ENCODE results near the gene SEMA3E.
A peak's percentile ranks its signal among the peaks of the same experiment; 100 is the strongest.
"Not testable (repeated sequence)": the region's sequence is repeated elsewhere in the genome, so short reads cannot be mapped to it uniquely, and the experiment has no call there.

The SEMA3E gene

GRCh38 chr7:83648464-83649241 is at the start of gene SEMA3E:
TSS of gene SEMA3E (minus strand) at chr7:83649139.
- peak; percentile 9 for DNase-seq (ENCODE audit: insufficient read length, low spot score)
- FAIRE-seq: no peak

- DNase-seq (ENCODE audit: insufficient read length, low spot score) (no peak), FAIRE-seq (no peak)
These were observed 49.0 kb upstream of the SEMA3E start for GRCh38 chr7:83697804-83698530.

DNA sequence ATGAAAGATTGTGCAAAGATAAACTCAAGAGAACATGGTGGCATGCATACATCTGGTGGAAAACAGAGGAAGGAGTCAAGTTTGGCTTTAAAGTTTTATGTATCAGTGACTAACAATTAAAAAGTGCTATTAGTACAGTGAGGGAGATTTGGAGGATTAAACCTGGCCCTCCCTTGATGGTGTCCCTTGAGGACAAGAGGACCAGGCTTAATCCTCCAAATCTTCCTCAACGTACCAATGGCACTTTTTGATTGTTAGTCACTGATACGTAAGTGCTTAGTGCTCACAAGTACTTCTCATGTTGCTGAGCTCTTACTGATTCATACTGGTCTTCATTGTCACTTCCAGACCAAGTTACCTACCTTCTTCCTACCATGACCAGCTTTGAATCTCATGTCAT is 47.2 kb upstream of the SEMA3E start:
- no peak for FAIRE-seq

DNA sequence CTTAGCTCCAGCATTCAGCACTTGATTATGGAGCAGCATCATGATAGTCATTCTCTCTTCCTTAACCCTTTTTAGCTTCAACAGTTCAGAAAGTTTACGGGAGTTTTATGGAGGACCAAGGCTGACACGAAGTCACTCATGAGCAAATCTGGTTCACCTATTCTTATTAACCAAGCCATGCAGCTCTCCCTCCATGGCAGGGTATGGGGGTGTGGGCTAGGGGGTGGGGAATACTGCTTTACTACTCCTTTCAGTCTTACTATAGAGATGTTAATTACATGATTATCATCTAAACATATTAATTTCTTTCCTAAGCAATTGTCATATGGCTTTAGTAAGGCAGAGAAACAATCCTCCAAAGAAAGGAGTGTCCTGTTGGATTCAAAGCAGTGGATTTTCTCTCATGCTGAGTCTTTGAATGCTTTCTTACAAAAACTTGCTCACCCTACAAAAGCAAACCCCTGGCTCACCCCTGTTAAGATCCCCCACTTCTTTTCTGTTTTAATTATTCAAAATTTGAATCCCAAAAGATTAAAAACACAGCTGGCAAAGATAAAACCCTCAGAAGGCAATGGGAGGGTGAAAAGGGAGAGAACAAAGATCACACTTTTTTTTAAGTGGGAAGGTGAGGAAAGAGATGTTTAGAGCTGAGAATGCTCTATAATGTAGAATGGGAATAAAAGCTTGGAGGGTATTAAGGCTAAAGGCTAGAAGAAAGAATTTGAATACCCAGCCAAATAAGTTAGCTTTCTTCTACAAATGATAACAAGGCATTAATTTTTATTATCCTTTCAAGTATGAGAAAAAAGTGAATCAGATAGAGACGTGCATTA is 46.4 kb upstream of the SEMA3E start:
- FAIRE-seq (no peak), DNase-seq (ENCODE audit: insufficient read length, low spot score) (no peak)

More for the DNA sequence above, 47.2 kb upstream of the SEMA3E start:
- no peak for DNase-seq (ENCODE audit: insufficient read length, low spot score)

DNA sequence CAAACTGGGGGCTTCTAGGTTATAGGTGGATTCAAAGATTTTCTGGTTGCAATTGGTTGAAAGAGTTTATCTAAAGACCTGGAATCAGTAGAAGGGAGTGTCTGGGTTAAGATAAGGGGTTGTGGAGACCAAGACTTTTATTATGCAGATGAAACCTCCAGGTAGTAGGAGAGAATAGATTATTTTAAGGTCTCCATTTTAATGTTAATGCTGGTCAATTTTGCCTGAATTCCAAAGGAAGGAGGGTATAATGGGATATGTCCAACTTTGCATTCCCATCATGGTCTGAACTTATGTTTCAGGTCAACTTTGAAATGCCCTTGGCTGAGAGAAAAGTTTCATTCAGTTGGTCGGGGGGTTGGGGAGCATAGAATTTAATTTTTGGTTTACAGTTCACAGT is 44.3 kb upstream of the SEMA3E start:
- DNase-seq (ENCODE audit: insufficient read length, low spot score) (no peak), FAIRE-seq (no peak)

- DNase-seq (ENCODE audit: insufficient read length, low spot score) (no peak), FAIRE-seq (no peak)
These were observed 42.2 kb upstream of the SEMA3E start for GRCh38 chr7:83691095-83691494.

DNA sequence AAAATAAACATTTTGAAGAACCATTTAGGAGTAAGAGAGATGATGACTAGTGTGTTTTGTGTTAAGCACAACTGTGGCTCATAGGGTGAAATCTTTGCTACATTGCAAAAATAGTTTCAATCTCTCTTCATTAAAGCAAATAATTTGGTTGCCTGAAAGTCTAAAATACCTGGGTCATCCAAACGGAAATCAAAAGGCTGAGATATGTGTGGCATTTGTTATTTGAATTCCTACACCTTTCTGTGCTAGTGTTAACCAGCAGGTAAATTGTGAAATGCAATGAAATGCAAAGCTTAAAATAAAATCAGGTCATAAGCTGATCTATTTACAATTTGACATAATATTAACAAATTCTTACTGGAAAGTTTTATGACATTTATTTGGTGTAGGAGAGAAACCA is 40.9 kb upstream of the SEMA3E start:
- FAIRE-seq: no peak
- DNase-seq (ENCODE audit: insufficient read length, low spot score): no peak

DNA sequence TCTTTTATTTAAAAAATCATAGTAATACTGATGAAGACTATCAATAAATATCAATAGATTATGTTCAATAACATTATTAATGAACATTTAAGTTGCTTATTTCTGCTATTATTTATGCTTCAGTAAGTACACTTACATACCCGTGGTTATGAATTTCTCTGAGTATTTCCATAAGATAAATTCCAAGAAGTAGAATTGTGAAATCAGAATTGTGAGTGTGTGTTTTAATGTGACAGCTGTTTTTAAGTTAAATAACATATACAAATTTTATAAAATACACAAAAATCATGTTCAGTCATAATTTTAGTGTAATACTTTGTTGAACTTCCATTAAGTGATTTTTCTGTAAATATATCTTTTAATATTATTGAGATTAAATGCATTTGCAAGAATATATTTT is 37.5 kb upstream of the SEMA3E start:
- FAIRE-seq: no peak
- DNase-seq (ENCODE audit: insufficient read length, low spot score): no peak

GRCh38 chr7:83684928-83685327 is 36.0 kb upstream of the SEMA3E start:
- no peak for FAIRE-seq
- no peak for DNase-seq (ENCODE audit: insufficient read length, low spot score)

DNA sequence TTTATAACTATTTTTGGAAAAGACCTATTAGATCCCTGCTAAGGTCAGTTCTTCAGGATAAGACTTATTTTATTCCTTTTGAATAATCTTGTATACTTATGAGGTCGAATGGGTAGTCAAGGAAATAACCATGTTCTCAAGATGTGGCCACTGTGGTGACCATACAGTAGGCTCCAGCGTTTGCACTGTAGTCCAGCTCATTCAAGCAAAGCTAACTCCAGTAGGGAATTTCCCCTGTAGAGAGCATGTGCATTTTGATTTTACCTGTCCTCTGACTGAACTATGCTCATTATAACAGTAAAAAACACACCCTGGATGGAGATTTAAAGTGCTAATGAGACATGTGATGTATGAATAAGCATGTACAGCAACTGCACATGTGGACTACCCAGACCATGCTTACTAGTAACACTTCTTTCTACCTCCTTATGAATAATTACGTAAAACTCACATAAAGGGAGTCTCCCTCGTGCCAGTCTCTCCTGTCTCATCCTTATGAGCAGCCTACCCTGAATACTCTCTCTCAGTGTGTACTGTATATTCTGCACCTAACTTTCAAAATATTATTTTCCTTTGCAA is 32.4 kb upstream of the SEMA3E start:
- DNase-seq (ENCODE audit: insufficient read length, low spot score): no peak

GRCh38 chr7:83677180-83677866 is 28.4 kb upstream of the SEMA3E start:
- no peak for FAIRE-seq
- DNase-seq (ENCODE audit: insufficient read length, low spot score): peak; percentile 58

More for the DNA sequence above, 32.4 kb upstream of the SEMA3E start:
- no peak for FAIRE-seq

- not testable (repeated sequence) for FAIRE-seq; DNase-seq (ENCODE audit: insufficient read length, low spot score)
These were observed 24.4 kb upstream of the SEMA3E start for GRCh38 chr7:83673291-83673690.

- FAIRE-seq: no peak
- DNase-seq (ENCODE audit: insufficient read length, low spot score): no peak
These were observed 23.2 kb upstream of the SEMA3E start for GRCh38 chr7:83672157-83672556.

- DNase-seq (ENCODE audit: insufficient read length, low spot score): no peak
- FAIRE-seq: no peak
These were observed 14.2 kb upstream of the SEMA3E start for GRCh38 chr7:83663131-83663530.

DNA sequence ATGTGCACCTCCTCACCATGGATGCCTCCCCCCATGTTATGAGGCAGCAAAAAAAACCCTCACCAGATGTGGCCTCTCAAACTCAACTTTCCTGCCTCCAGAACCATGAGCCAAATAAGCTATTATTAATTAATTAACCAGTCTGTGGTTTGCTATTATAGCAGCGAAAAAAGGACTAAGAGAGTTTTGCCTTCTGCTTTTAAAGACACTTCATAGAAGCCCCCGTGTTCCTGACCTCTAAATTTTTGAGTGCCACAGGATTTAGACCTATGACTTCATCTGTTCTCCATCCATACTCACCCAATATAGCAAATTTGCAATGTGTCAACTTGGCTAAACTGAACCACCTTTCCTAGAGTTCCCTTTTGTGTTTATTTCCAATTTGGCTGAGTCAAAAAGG is 9.2 kb upstream of the SEMA3E start:
- DNase-seq (ENCODE audit: insufficient read length, low spot score) (no peak), FAIRE-seq (no peak)

GRCh38 chr7:83655951-83656556 is 7.1 kb upstream of the SEMA3E start:
- FAIRE-seq (no peak), DNase-seq (ENCODE audit: insufficient read length, low spot score) (peak; percentile 12)

DNA sequence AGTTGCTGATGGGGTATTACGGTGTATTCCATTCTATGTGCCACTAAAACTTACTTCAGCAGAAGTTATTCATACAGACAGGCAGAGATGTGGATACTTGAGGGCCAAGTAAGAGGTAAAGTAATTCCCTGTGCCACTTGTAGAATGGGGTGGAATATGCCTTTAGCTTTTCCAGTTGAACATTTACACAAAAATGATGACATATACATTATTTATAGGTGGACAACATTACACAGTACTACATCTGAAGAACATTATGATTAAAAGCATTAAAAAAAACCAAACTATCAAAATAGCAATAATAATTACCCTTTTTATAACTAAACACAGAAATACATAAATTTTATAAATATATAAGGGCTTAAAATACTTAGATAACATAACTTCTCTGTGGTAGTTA is 3.5 kb upstream of the SEMA3E start:
- no peak for DNase-seq (ENCODE audit: insufficient read length, low spot score)
- FAIRE-seq: no peak

DNA sequence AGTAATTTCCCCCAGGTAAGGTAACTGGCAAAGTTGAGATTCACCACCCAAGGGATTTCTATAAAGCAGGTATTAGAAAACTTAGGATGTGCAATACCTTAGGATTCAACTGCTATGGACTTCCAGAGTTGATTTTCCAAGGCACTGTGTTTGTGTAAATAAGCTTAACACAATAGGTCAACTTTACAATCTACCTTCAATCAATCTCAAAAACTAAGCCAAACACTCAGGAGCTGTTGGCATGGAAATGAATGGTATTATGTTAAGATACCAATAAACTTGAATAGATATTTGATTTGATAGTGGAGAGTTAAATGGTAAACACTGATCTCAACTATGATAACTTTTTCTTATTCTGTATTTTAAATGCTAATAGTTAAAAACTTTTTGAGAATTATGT is 762 bp upstream of the SEMA3E start:
- DNase-seq (ENCODE audit: insufficient read length, low spot score): no peak
- FAIRE-seq: no peak

DNA sequence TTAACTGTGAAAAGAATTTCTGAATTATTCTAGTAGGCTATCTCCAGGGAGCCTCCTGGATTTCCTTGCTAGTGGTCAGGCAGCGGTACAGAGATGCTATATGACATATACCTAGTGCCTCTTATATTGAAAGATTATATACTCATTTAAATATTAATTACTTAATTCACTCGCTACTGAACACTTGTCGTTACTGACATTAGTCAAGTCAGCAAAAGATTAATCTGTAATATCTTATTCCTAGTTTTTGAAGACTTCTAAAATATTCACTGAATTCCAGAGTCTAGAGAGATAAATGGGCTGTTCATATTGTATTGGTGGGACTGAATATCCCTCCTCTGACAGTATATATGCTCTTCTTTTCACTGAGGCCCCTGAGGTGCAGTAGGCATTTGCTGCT is 2.9 kb downstream of the SEMA3E start:
- FAIRE-seq (no peak), DNase-seq (ENCODE audit: insufficient read length, low spot score) (no peak)

DNA sequence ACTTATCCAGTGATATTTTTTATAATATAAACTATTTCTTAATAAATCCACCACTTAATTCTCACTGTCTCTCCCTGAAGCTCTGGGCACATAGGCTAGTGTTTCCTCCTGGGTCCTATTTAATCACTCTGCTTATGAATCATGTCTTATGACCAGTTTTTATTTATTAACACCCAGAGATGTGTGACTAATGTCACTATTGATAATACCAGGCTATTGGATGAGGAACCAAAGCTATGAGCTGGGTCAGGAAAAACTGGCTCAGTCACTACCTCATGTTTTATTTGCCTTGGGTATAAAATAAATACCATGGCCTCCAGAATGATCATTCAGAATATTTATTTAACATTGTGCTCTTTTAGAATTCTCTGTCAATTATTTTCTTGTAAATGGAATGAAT is 5.2 kb downstream of the SEMA3E start:
- FAIRE-seq (no peak), DNase-seq (ENCODE audit: insufficient read length, low spot score) (no peak)

Data from HTR-8/SVneo (cell line).